GM13976 (cell line): Measurements from ENCODE around the gene ATP5PB.

Experiments
- DNase-seq: peaks from one replicate; pipeline ENCODE4 v3.0.0; 2012; ENCODE audit warnings: low spot score
- in situ Hi-C: fragments of 300-500 bp; cut with MboI; formaldehyde crosslinking; loops from one replicate; pipeline ENCODE4 v1.12.0; 2022; ENCODE audit warnings: low sequenced_read_pairs, mixed read lengths, inconsistent platforms; ENCODE audit not compliant: unreplicated experiment
- TF ChIP-seq, protein P1 (sequence below): IDR thresholded peaks from 2 replicates; pipeline ENCODE4 v1.5.1; 2012; ENCODE audit warnings: borderline replicate concordance, mild to moderate bottlenecking; ENCODE audit not compliant: insufficient read depth; ENCODE audit errors: extremely low read depth, missing control alignments, control extremely low read depth

Gene ATP5PB

DNA sequence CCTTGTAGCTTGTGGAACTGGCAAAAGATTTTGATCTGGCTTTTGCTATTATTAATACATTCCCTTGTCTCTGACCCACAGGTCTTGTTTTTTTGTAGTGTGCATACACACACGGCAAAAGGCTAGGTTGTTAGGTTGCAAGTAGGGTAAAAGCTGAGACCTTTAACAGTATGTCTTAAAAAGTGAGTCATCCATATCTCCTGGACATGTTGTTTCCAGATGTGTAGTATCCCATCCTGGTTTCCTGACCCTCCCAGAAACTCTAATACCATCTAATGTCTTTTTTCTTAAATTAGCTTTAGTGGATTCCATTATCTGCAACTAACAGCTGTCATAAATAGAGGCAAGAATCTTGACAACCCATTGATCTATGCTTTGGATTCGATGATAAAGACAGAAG, 36.4 kb upstream of the ATP5PB start:
- DNase-seq: no peak
- in situ Hi-C loops: no loop called here
- TF ChIP-seq, protein P1, sequence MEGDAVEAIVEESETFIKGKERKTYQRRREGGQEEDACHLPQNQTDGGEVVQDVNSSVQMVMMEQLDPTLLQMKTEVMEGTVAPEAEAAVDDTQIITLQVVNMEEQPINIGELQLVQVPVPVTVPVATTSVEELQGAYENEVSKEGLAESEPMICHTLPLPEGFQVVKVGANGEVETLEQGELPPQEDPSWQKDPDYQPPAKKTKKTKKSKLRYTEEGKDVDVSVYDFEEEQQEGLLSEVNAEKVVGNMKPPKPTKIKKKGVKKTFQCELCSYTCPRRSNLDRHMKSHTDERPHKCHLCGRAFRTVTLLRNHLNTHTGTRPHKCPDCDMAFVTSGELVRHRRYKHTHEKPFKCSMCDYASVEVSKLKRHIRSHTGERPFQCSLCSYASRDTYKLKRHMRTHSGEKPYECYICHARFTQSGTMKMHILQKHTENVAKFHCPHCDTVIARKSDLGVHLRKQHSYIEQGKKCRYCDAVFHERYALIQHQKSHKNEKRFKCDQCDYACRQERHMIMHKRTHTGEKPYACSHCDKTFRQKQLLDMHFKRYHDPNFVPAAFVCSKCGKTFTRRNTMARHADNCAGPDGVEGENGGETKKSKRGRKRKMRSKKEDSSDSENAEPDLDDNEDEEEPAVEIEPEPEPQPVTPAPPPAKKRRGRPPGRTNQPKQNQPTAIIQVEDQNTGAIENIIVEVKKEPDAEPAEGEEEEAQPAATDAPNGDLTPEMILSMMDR: no peak

DNA sequence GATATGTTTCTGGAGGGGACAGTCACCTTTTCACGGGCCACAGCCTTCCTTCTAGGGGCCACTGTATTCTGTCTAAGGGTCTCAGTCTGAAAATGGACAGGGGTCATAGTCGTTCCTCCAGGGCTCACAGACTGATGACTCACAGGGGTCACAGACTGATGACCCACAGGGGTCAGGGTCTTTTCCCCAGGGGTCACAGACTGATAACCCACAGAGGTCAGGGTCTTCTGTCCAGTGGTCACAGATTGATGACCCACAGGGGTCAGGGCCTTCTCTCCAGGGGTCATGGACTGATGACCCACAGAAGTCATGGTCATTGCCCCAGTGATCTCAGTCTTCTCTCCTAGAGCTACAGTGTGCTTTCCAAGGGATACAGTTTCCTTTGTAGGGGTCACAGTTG, 34.5 kb upstream of the ATP5PB start:
- no peak for DNase-seq
- in situ Hi-C loops: no loop called here
- TF ChIP-seq, protein P1: no peak

DNA sequence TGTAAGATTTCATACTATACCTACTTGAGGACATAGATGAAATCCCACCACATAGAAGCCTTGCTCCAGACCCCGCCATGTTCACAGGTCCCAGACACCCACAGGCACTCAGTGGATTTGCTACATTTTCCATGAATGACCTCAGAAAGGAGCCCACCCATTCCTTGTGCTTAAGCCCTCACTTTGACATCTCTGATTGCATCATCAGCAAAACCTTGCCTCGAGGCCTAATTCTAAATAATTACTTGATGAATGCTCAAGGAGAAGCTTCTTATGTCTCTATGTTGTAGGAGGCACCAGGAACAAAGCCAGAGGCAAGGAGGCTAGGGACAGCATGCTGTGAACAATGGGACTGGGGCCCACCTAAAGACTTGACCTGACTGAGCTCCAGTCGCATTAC, 33.8 kb upstream of the ATP5PB start:
- in situ Hi-C loops: no loop called here
- DNase-seq: no peak
- TF ChIP-seq, protein P1: no peak

DNA sequence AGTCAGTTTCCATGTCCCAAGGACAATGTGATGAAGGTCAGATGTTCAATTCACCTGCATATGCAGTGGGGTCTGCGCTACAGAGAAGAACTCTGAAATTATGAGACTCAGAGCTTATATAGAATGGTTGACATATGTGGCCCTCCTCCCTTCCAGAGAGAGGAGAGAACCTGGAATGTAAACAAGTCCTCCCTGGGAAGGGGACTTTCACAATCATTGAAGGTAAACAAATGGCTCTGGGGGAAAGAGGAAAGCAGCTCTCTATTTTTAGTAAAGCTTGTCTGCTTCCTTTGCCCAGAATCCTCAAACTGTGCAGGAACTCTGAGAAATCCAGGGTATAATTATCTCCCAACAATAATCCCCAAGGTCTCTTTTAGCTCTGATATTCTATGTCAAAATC, 31.5 kb upstream of the ATP5PB start:
- in situ Hi-C loops: no loop called here
- TF ChIP-seq, protein P1: no peak
- DNase-seq: no peak

DNA sequence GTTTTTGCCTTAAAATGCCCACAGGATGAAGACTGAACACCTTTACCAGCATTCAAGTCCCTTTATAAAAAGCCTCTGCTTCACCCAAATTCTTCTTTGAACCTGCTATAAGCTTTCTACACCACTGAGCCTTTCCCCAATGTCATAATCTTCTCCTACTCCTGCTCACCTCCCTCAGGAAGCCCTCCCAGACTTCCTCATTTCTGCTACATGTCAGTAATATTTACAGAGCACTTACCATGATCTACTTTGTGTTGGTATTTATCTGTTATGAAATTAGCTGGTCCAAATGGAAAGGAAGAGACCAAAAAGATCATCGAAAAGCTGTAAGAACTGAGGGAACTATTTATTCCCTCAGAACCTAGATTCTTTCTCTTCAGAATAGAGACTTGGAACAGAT, 30.2 kb upstream of the ATP5PB start:
- TF ChIP-seq, protein P1: no peak
- DNase-seq: no peak
- in situ Hi-C loops: no loop called here

DNA sequence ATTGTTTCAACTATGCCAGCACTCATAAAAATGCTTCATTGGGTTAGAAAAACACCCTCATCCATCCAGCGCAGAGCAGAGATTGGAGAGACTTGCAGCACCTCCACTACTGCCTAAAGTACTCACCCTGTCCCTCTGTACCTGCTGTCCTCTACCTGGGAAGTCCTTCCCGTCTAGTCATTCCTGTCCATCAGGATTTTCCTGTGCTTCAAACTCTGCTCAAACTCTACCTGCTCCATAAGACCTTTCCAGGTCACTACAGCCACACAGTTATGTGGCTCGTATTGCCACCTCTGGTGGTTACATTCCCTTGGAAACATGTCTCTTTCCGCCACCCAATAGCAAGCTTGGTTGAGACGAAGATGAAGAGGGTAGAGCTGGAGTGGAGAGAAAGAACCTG, 28.9 kb upstream of the ATP5PB start:
- in situ Hi-C loops: no loop called here
- TF ChIP-seq, protein P1: no peak
- DNase-seq: no peak

DNA sequence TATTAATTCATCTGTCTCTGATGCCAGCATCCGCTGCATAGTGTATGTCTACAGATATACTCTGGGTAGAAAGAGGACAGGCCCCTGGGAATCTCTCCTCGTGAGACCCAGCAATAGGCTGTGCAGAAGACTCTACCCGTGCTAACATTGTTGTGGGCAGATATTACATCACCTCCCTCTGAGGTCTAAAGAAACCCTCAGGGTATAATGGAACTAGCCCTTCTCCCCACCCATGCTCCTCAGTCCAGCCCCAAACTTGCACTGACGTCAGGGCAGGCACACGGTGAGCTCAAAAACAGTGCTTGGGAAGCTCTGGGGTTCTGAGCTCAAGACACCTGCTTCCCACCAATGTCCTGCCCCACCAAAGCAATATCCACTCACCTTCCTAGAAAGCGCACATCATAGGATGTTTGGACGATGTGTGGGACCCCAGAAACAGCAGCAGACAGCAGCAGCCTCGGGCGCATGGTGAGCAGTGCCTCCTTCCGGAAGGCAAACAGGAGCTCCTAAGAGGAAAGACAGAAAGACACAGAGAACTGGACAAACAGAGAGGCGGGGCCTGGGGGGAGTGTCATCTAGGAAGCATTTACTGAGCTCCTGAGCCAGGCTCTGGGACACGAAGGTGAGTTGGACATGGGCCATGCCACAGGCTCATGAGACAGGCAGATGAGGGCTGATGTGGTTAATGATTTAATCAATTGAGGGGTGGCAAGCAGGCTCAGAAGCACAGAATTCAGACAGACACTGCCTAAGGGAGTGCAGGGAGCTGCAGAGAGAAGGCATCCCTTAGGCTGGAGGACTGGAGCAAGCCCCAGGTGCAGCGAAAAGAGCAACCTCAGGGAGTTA, 26.5 kb upstream of the ATP5PB start:
- DNase-seq: no peak
- TF ChIP-seq, protein P1: no peak
- in situ Hi-C loops: no loop called here
